Stomach (tissue), 9 donors: ENCODE results near the gene APP. TPM values are rescaled to one million over a fixed set of nuclear protein-coding genes. Genes with fewer than 3 reads are reported as not detected.
A peak's percentile ranks its signal among the peaks of the same experiment; 100 is the strongest.

Experiments
- DNase-seq, 2 donors: peaks; one replicate each; pipeline versions ENCODE4 v3.0.0 to v3.0.0-alpha.2; 2013 to 2019
- H3K27ac ChIP-seq, 5 donors: fragments of 200-600 bp in 4 of 5; sonication (generic) in 4 of 5; one replicate each; pipeline ENCODE4 v1.5.1; 2013 to 2019; ENCODE audit warnings: mild to moderate bottlenecking in 1 of 5, moderate library complexity in 1 of 5
- H3K27me3 ChIP-seq, 3 donors: fragments of 200-600 bp; sonication (generic); one replicate each; pipeline ENCODE4 v1.5.1; 2017 to 2019; ENCODE audit warnings: mixed run types in 1 of 3
- H3K36me3 ChIP-seq, 4 donors: fragments of 200-600 bp; sonication (generic); 1 replicate in 3 of 4; 2 replicates in 1 of 4; pipeline ENCODE4 v1.5.1; 2016 to 2019
- H3K4me1 ChIP-seq, 4 donors: fragments of 200-600 bp; sonication (generic); one replicate each; pipeline ENCODE4 v1.5.1; 2016 to 2019
- H3K4me3 ChIP-seq, 4 donors: fragments of 200-600 bp; sonication (generic) in 3 of 4; one replicate each; pipeline ENCODE4 v1.5.1; 2016 to 2019; ENCODE audit warnings: mild to moderate bottlenecking in 1 of 4
- H3K9me3 ChIP-seq, 4 donors: fragments of 200-600 bp; sonication (generic); one replicate each; pipeline ENCODE4 v1.5.1; 2016 to 2019
- CTCF ChIP-seq, 7 experiments: fragments of 450-650 bp in 4 of 7; fragments of 200-600 bp in 3 of 7; sonication (generic) in 3 of 7; IDR thresholded peaks; one replicate each; pipeline ENCODE4 v1.5.1; 2016 to 2019; ENCODE audit warnings: antibody characterized with exemption in 7 of 7, control low read depth in 2 of 7, mild to moderate bottlenecking in 1 of 7
- EP300 ChIP-seq: sonication (generic); formaldehyde crosslinking; IDR thresholded peaks from one replicate; pipeline ENCODE4 v1.6.1; 2017; ENCODE audit warnings: antibody characterized with exemption
- POLR2A ChIP-seq, 4 donors: fragments of 450-650 bp; IDR thresholded peaks; one replicate each; pipeline ENCODE4 v1.6.1; 2016; ENCODE audit warnings: antibody characterized with exemption in 4 of 4, control low read depth in 2 of 4, mild to moderate bottlenecking in 1 of 4, moderate library complexity in 1 of 4
- POLR2AphosphoS5 ChIP-seq, 3 donors: sonication (generic); formaldehyde crosslinking; IDR thresholded peaks; one replicate each; pipeline ENCODE4 v1.6.1; 2016; ENCODE audit warnings: antibody characterized with exemption in 3 of 3
- WGBS, 5 donors: extraction: QIAGEN DNeasy Blood & Tissue Kit in 3 of 5; methylation state at CpG; one replicate each; pipeline versions ENCODE4 v1.1.5 to v1.1.7; 2013 to 2018; 5-methylcytosine and 5-hydroxymethylcytosine counted together
- intact Hi-C: fragments of 100-400 bp; cut with DNase I; formaldehyde crosslinking; loops from one replicate; pipeline ENCODE4 v1.15.1; 2023; ENCODE audit warnings: low total_unique reads
- polyA plus RNA-seq, 3 donors: library from polyadenylated mRNA; stranded (reverse); fragments of 200-250 nt; gene quantifications; one replicate each; pipeline ENCODE4 v1.2.3, GENCODE V29; 2013
- total RNA-seq, 5 donors: library from RNA; depleted of rRNA; stranded (reverse); fragments of >200 nt; gene quantifications; one replicate each; pipeline versions ENCODE4 v1.1.0 to v1.2.3, GENCODE V29; 2014 to 2016
- donor health status: healthy with polysubstance abuse.
- donor health status: Bipolar disorder and iron deficiency.
- donor health status: healthy.

Gene APP
- total and polyA plus RNA-seq, 8 donors, result 41.2 to 408 (median 200) TPM

DNA sequence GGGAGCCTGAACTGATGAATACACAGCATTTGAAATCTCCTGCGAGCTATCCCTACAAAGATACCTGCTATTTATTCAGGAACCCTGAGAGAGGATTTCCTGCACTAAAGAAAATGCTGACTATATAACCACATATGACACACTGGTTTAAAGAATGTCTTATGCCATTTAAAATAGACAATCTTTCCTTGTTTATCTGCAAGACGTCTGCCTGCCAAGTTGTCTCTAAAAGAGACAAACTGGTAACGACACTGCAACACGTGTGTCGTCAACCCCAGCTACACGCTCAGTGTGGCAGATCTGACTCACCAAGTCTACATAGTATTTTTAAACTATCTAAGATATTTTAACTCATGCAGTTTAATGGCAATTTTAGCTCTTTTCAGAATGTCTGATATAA lies 42.7 kb downstream of the APP start:
- no peak for TF ChIP-seq EP300
- no peak for TF ChIP-seq CTCF (IDR thresholded peaks at IDR 0.05)
- TF ChIP-seq POLR2A (IDR thresholded peaks at IDR 0.05), result no peak
- TF ChIP-seq POLR2AphosphoS5 (IDR thresholded peaks at IDR 0.05), result no peak
- Histone ChIP-seq H3K27ac (peak overlapping the region in 2 of 5 donors; percentile 29 to 41), H3K4me3 (no peak overlapping the region), H3K9me3 (no peaks in the 10 kb centered on the region), H3K27me3 (no peaks in the 10 kb centered on the region), H3K4me1 (peaks cover 6 to 75% (median 43%) of the 10 kb centered on the region in 4 donors), H3K36me3 (no peaks in the 10 kb centered on the region)
- DNase-seq, result no peak
- 51 to 71% (median 54%) methylated on average over 6 of the region's 6 CpGs for WGBS, 5 donors
- intact Hi-C loops, result no loop called here

DNA sequence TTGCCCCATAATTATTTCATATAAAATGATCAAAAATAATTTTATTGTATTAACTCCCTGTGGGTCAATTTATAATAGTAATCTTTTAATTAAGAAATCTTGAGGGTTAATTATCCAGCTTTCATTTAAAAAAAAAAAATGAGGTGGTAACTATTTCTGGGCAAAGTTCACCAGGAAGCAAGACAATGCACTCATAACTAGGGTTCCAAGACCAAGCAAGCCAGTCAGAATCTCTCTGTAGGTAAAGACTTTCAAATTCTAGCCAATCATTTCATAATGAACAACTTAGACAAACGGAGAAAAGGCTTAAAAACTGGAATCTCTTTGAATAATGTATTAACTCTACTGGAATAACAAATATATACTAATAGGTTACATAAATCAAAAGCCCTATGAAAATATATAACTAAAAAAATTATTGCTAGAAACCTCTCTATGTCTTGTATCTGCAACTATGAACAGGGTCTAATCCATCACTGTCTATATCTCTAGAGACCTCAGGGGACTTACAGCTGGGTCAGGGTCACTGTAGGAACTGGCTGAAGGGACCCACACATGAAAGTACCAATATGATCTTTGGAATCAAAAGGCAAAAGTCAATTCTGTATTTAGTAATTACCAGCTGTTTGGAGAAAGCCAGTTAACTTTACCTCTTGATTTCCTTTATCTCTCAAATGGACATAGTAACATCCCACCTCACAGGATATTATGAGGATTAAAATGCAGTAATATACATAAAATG lies 43.3 kb downstream of the APP start:
- Histone ChIP-seq H3K4me3 (no peak overlapping the region), H3K27ac (peak overlapping the region in 2 of 5 donors; percentile 29 to 41), H3K4me1 (peaks cover 6 to 82% (median 46%) of the 10 kb centered on the region in 4 donors), H3K27me3 (no peaks in the 10 kb centered on the region), H3K9me3 (no peaks in the 10 kb centered on the region), H3K36me3 (no peaks in the 10 kb centered on the region)
- 36 to 52% (median 47%) methylated on average over 1 of the region's 1 CpG for WGBS, 5 donors
- DNase-seq, result no peak
- no peak for TF ChIP-seq POLR2A (IDR thresholded peaks at IDR 0.05)
- TF ChIP-seq POLR2AphosphoS5 (IDR thresholded peaks at IDR 0.05), result no peak
- TF ChIP-seq CTCF (IDR thresholded peaks at IDR 0.05), result no peak
- no peak for TF ChIP-seq EP300
- intact Hi-C loops, result no loop called here

DNA sequence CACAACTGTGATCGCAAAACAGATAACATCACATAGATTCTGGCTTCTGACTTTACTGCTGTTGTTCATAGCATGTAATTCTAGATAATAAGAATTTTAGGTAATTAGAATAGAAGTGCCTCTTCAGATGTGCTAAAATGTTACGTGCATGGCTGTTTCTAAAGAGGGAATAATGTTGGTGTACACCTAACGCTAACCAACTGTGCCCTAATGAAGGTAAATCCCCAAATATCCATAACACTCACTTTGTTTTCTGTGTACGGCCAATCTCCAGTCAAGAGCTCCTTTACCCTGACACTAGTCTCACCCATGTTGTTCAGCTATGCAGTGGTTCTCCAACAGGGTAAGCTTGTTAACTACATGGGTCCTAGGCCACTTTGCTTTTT lies 44.4 kb downstream of the APP start:
- H3K27ac ChIP-seq, result no peak overlapping the region
- no peaks in the 10 kb centered on the region for H3K9me3 ChIP-seq
- WGBS, 5 donors, result 91 to 96% (median 94%) methylated on average over 4 of the region's 4 CpGs
- no peak overlapping the region for H3K4me3 ChIP-seq
- H3K4me1 ChIP-seq, result peaks cover 6 to 83% (median 48%) of the 10 kb centered on the region in 4 donors
- no peaks in the 10 kb centered on the region for H3K36me3 ChIP-seq
- TF ChIP-seq EP300 (no peak), POLR2A (IDR thresholded peaks at IDR 0.05) (no peak), CTCF (IDR thresholded peaks at IDR 0.05) (no peak)
- no peak for DNase-seq
- no peaks in the 10 kb centered on the region for H3K27me3 ChIP-seq
- intact Hi-C loops, result no loop called here

DNA sequence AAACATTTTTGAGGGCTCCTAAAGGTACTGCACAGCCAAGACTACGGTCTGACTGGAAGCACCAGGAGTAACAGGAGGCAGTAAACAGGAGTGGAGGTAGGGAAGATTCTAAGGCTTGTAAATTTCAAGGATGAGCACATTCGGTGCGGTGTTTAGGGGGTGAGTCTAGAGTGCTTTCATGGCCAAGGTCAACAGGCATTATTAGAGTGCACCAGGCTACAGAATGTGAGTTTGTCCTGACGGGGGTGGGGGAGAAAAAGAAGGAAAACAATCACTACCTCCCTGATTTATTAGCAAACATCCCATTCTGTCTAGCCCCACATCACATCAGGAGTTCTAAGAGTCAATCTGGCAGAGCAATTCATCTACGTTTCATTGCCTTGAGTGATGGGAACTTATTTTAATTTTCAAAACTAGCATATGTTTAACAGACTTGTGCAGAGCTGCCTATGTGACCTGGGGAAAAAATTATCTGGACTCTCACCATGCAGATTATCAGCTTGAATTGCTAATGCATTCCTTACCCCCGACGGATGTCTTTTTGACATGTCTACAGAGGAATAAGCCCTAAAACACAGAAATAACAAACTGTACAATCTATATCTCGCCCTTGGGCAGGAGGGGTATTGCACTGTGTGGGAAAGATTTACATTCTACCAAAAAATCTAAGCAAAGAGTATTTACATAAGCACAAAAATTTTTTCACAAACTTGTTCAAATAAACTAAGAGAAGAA lies 45.0 kb downstream of the APP start:
- H3K27me3 ChIP-seq, result no peaks in the 10 kb centered on the region
- peak overlapping the region in 4 of 5 donors; percentile 26 to 71 (median 41) for H3K27ac ChIP-seq
- TF ChIP-seq POLR2A (IDR thresholded peaks at IDR 0.05), result no peak
- TF ChIP-seq CTCF (IDR thresholded peaks at IDR 0.05), result no peak
- no peak for TF ChIP-seq EP300
- TF ChIP-seq POLR2AphosphoS5 (IDR thresholded peaks at IDR 0.05), result no peak
- H3K4me3 ChIP-seq, result no peak overlapping the region
- H3K4me1 ChIP-seq, result peaks cover 6 to 81% (median 47%) of the 10 kb centered on the region in 4 donors
- intact Hi-C loops, result no loop called here
- DNase-seq, result no peak
- no peaks in the 10 kb centered on the region for H3K9me3 ChIP-seq
- H3K36me3 ChIP-seq, result no peaks in the 10 kb centered on the region
- WGBS, 5 donors, result 66 to 77% (median 71%) methylated on average over 8 of the region's 8 CpGs
